ENCODE results near the gene PPFIA2.

PPFIA2 gene

GRCh38 chr12:81359736-81360135 is 399.4 kb downstream of the PPFIA2 start:
- Mint-ChIP-seq H3K27me3 (no peaks in the 10 kb centered on the region), H3K4me3 (no peak overlapping the region), H3K27ac (no peak overlapping the region), H3K9me3 (no peaks in the 10 kb centered on the region), H3K4me1 (ENCODE audit: low read depth) (no peaks in the 10 kb centered on the region), H3K36me3 (ENCODE audit: low read depth) (no peaks in the 10 kb centered on the region)
- intact Hi-C loops (cut with micrococcal nuclease) = no loop called here

- Mint-ChIP-seq H3K36me3 (ENCODE audit: low read depth) (no peaks in the 10 kb centered on the region), H3K27ac (no peak overlapping the region), H3K9me3 (no peaks in the 10 kb centered on the region), H3K27me3 (no peaks in the 10 kb centered on the region), H3K4me1 (ENCODE audit: low read depth) (no peaks in the 10 kb centered on the region), H3K4me3 (no peak overlapping the region)
- intact Hi-C loops (cut with micrococcal nuclease) = no loop called here
Measured at GRCh38 chr12:81354327-81354932, 404.7 kb downstream of the PPFIA2 start.

GRCh38 chr12:81350309-81350708 is 408.8 kb downstream of the PPFIA2 start:
- no peak overlapping the region for H3K27ac Mint-ChIP-seq
- no peak overlapping the region for H3K4me3 Mint-ChIP-seq
- intact Hi-C loops (cut with micrococcal nuclease) = no loop called here
- H3K36me3 Mint-ChIP-seq (ENCODE audit: low read depth) = no peaks in the 10 kb centered on the region
- no peaks in the 10 kb centered on the region for H3K27me3 Mint-ChIP-seq
- H3K9me3 Mint-ChIP-seq = no peaks in the 10 kb centered on the region
- no peaks in the 10 kb centered on the region for H3K4me1 Mint-ChIP-seq (ENCODE audit: low read depth)

- Mint-ChIP-seq H3K27me3 (no peaks in the 10 kb centered on the region), H3K27ac (no peak overlapping the region), H3K4me1 (ENCODE audit: low read depth) (no peaks in the 10 kb centered on the region), H3K36me3 (ENCODE audit: low read depth) (no peaks in the 10 kb centered on the region), H3K9me3 (no peaks in the 10 kb centered on the region), H3K4me3 (no peak overlapping the region)
- intact Hi-C loops (cut with micrococcal nuclease) = no loop called here
Measured at GRCh38 chr12:81347404-81347803, 411.7 kb downstream of the PPFIA2 start.

DNA sequence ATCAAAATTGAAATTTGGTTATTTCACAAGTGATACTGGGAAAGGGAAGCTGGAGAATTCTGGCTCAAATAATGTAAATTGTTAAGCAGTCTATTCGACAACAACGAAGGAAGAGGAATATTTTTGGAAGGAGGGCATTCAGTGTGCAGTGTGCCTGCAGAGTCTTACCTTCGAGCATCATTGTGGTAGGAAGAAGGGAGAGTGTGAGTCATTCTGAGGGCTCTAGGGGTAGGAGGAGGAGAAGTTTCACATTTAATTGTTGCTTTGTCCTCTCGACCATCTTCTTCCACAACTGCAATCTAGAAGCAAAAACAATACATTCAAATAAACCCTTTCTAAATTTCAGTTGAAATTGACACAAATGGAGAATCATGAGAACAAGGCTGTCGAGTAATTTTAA is 418.2 kb downstream of the PPFIA2 start:
- Mint-ChIP-seq H3K27me3 (no peaks in the 10 kb centered on the region), H3K9me3 (no peaks in the 10 kb centered on the region), H3K27ac (no peak overlapping the region), H3K36me3 (ENCODE audit: low read depth) (no peaks in the 10 kb centered on the region), H3K4me1 (ENCODE audit: low read depth) (no peaks in the 10 kb centered on the region), H3K4me3 (no peak overlapping the region)
- intact Hi-C loops (cut with micrococcal nuclease) = no loop called here

DNA sequence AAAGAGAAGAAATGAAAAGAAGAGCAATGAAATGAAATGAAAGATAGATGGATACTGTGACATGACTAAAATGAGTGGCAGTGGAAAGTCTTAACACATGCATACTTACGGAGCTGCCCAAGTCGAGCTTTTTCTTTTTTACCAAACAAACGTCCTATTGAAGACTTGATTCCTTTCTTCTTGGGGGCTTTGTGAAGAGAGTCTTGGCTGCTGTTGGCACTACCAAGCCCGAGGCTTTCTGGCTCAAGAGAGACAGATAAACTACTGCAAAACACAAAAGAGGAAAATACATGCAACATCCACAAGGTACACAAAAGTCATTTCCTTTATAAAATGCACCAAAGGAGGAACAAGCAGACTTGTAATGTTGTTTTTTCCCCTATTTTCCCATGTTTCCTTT is 420.1 kb downstream of the PPFIA2 start:
- Mint-ChIP-seq H3K9me3 (no peaks in the 10 kb centered on the region), H3K27ac (no peak overlapping the region), H3K4me3 (no peak overlapping the region), H3K36me3 (ENCODE audit: low read depth) (no peaks in the 10 kb centered on the region), H3K4me1 (ENCODE audit: low read depth) (no peaks in the 10 kb centered on the region), H3K27me3 (no peaks in the 10 kb centered on the region)
- intact Hi-C loops (cut with micrococcal nuclease) = no loop called here

DNA sequence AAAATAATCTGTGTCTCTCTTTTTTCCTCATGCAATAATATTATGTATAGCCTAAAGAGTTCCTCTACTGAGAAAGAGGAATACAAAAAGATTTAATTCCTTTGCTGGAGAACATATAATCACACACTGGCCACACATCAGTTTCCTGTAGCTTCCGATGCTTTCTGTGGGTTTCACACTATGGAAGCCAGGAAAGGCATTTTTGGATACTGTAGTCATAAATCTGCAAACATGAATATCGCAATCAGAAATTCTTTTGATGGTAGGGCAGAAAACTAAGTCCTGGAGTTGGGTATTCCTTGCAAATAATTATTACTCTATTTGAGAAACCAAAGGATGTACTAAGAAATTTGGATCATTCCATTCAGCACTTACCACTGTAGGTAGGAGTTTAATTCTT is 421.3 kb downstream of the PPFIA2 start:
- no peaks in the 10 kb centered on the region for H3K36me3 Mint-ChIP-seq (ENCODE audit: low read depth)
- no peak overlapping the region for H3K27ac Mint-ChIP-seq
- intact Hi-C loops (cut with micrococcal nuclease) = no loop called here
- H3K4me1 Mint-ChIP-seq (ENCODE audit: low read depth) = no peaks in the 10 kb centered on the region
- no peak overlapping the region for H3K4me3 Mint-ChIP-seq
- H3K9me3 Mint-ChIP-seq = no peaks in the 10 kb centered on the region
- no peaks in the 10 kb centered on the region for H3K27me3 Mint-ChIP-seq

- Mint-ChIP-seq H3K36me3 (ENCODE audit: low read depth) (no peaks in the 10 kb centered on the region), H3K4me1 (ENCODE audit: low read depth) (no peaks in the 10 kb centered on the region), H3K27ac (no peak overlapping the region), H3K9me3 (no peaks in the 10 kb centered on the region), H3K4me3 (no peak overlapping the region), H3K27me3 (no peaks in the 10 kb centered on the region)
- intact Hi-C loops (cut with micrococcal nuclease) = no loop called here
Measured at GRCh38 chr12:81333812-81334211, 425.3 kb downstream of the PPFIA2 start.

DNA sequence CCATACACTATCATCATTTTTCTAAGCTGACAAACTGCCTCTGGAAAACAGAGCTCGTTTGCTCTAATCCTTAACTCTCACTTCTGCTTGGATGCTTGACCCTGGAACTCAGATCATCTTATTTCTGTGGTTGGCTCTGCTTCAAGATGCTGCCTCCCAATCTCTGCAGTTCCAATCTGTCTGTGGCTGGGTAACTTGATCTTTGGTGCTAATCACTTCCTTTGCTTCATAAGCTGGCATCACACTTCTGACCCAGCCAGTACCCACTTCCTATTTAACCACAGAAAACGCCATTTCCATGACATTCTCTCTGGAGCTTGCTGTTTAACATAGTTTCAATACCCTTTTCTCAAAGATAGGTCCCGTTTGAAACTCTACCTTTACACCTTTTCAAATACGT is 427.1 kb downstream of the PPFIA2 start:
- Mint-ChIP-seq H3K27me3 (no peaks in the 10 kb centered on the region), H3K36me3 (ENCODE audit: low read depth) (no peaks in the 10 kb centered on the region), H3K4me1 (ENCODE audit: low read depth) (no peaks in the 10 kb centered on the region), H3K27ac (no peak overlapping the region), H3K4me3 (no peak overlapping the region), H3K9me3 (no peaks in the 10 kb centered on the region)
- intact Hi-C loops (cut with micrococcal nuclease) = no loop called here

- no peak overlapping the region for H3K27ac Mint-ChIP-seq
- H3K36me3 Mint-ChIP-seq (ENCODE audit: low read depth) = no peaks in the 10 kb centered on the region
- H3K4me3 Mint-ChIP-seq = no peak overlapping the region
- no peaks in the 10 kb centered on the region for H3K9me3 Mint-ChIP-seq
- intact Hi-C loops (cut with micrococcal nuclease) = no loop called here
- no peaks in the 10 kb centered on the region for H3K4me1 Mint-ChIP-seq (ENCODE audit: low read depth)
- no peaks in the 10 kb centered on the region for H3K27me3 Mint-ChIP-seq
Measured at GRCh38 chr12:81330480-81330879, 428.7 kb downstream of the PPFIA2 start.

- Mint-ChIP-seq H3K27me3 (no peaks in the 10 kb centered on the region), H3K4me1 (ENCODE audit: low read depth) (no peaks in the 10 kb centered on the region), H3K27ac (no peak overlapping the region), H3K36me3 (ENCODE audit: low read depth) (no peaks in the 10 kb centered on the region), H3K4me3 (no peak overlapping the region), H3K9me3 (no peaks in the 10 kb centered on the region)
- intact Hi-C loops (cut with micrococcal nuclease) = no loop called here
Measured at GRCh38 chr12:81329085-81329484, 430.1 kb downstream of the PPFIA2 start.

DNA sequence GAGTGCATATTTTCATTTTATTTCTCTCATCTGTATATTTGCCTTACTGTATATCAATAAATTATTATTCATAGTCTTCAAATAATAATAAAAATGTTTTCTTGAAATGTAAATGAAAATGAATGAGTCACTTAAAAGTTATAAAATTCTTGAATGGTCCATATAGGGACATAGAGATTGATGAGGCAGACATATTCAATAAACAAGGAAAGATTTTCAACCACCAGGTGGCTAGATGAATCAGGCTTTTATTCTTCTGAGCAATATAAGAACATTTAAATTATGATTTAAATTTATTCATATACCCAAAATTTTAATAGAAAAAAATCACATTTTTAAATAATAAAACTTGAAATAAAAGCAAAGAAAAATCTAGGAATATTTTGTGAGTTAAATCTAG is 431.7 kb downstream of the PPFIA2 start:
- H3K36me3 Mint-ChIP-seq (ENCODE audit: low read depth) = no peaks in the 10 kb centered on the region
- intact Hi-C loops (cut with micrococcal nuclease) = no loop called here
- H3K4me1 Mint-ChIP-seq (ENCODE audit: low read depth) = no peaks in the 10 kb centered on the region
- no peak overlapping the region for H3K4me3 Mint-ChIP-seq
- H3K9me3 Mint-ChIP-seq = no peaks in the 10 kb centered on the region
- H3K27ac Mint-ChIP-seq = no peak overlapping the region
- no peaks in the 10 kb centered on the region for H3K27me3 Mint-ChIP-seq

DNA sequence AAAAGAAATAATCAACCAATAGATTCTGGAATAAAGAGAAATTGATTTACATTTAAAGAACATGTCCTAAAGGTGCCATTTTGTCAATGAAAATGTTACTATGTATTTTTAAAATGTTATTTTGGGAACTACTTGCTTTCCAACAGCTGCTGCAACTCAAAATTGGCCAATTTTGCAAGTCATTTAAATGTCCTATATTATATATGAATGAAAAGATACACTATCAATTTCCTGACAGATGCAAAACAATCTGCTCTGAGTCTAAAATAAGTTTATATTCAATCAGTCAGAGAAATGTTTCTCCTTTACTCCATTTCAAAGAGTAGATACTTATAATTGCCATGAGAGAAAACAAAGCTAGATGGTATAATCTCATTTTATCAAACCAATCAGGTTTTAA is 434.1 kb downstream of the PPFIA2 start:
- Mint-ChIP-seq H3K9me3 (no peaks in the 10 kb centered on the region), H3K4me1 (ENCODE audit: low read depth) (no peaks in the 10 kb centered on the region), H3K27ac (no peak overlapping the region), H3K4me3 (no peak overlapping the region), H3K36me3 (ENCODE audit: low read depth) (no peaks in the 10 kb centered on the region), H3K27me3 (no peaks in the 10 kb centered on the region)
- intact Hi-C loops (cut with micrococcal nuclease) = no loop called here

DNA sequence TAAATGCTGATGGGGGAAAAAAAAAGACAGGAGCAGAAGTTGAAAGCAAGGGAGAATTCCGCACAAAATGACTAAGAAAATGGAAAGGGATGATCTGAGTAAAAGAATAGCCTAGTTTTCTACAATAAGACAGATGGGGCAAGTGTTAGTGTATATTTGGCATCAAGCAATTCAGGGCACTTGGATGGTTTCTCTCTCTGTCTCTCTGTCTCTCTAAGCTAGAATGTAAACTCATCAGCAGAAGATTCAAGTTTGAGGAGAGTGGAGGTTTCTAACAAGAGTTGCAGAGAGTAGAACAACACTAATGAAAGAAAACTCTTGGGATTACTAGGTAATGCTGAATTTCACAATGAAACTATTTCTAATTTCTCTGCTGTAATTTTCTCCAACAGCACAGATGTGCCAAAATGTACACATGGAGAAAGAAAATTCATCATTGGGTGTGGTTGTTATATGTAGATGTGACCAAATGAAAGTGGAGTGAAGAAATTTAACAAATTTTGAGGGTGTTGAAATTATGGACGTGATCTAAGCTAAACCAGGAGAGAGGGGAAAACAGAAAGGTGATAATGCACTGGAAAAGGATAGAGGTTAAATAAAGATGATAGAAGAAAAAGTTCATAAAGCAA is 444.1 kb downstream of the PPFIA2 start:
- Mint-ChIP-seq H3K36me3 (ENCODE audit: low read depth) (no peaks in the 10 kb centered on the region), H3K27ac (no peak overlapping the region), H3K4me1 (ENCODE audit: low read depth) (no peaks in the 10 kb centered on the region), H3K27me3 (no peaks in the 10 kb centered on the region), H3K4me3 (no peak overlapping the region), H3K9me3 (no peaks in the 10 kb centered on the region)
- intact Hi-C loops (cut with micrococcal nuclease) = no loop called here

- intact Hi-C loops (cut with micrococcal nuclease) = no loop called here
- no peaks in the 10 kb centered on the region for H3K4me1 Mint-ChIP-seq (ENCODE audit: low read depth)
- no peak overlapping the region for H3K27ac Mint-ChIP-seq
- H3K36me3 Mint-ChIP-seq (ENCODE audit: low read depth) = no peaks in the 10 kb centered on the region
- H3K27me3 Mint-ChIP-seq = no peaks in the 10 kb centered on the region
- no peak overlapping the region for H3K4me3 Mint-ChIP-seq
- no peaks in the 10 kb centered on the region for H3K9me3 Mint-ChIP-seq
Measured at GRCh38 chr12:81303935-81304334, 455.2 kb downstream of the PPFIA2 start.
